ENCODE data around the gene IFNL2.
"Not testable (repeated sequence)": the region's sequence is repeated elsewhere in the genome, so short reads cannot be mapped to it uniquely, and the experiment has no call there.

IFNL2 gene

DNA sequence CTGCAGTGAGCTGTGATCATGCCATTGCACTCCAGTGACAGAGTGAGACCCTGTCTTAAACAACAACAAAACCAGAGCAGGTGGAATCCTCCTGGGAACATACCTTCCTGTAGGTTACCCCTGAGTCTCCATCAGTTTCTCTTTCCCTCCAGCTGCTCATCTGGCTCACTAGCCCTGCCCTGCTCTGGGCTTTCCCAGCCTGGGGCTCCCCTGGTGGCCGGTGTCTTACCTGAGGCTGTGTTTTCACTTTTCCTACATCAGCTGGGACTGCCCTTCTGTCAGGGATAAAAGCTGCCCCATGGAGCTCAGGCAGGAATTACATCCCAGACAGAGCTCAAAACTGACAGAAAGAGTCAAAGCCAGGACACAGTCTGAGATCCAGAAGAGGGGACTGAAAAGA is at the start of gene IFNL2:
TSS of gene IFNL2 (plus strand) at position 312 of the 400 bp plus-strand sequence. CDS start 173 bp downstream, outside the sequence.
- not testable (repeated sequence) for DNase-seq (ENCODE audit: low spot score)

DNA sequence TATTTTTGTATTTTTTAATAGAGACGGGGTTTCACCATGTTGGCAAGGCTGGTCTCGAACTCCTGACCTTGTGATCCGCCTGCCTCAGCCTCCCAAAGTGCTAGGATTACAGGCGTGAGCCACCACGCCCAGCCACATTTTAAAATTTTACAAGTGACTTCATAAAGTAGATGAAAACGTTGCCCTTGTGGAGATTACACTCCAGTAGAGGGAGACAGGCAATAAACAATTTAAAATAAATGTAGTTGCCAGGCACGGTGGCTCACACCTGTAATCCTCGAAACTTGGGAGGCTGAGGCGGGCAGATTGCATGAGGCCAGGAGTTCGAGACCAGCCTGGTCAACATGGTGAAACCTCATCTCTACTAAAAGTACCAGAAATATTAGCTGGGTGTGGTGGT is 49.1 kb upstream of the IFNL2 start:
- not testable (repeated sequence) for DNase-seq (ENCODE audit: low spot score)

DNA sequence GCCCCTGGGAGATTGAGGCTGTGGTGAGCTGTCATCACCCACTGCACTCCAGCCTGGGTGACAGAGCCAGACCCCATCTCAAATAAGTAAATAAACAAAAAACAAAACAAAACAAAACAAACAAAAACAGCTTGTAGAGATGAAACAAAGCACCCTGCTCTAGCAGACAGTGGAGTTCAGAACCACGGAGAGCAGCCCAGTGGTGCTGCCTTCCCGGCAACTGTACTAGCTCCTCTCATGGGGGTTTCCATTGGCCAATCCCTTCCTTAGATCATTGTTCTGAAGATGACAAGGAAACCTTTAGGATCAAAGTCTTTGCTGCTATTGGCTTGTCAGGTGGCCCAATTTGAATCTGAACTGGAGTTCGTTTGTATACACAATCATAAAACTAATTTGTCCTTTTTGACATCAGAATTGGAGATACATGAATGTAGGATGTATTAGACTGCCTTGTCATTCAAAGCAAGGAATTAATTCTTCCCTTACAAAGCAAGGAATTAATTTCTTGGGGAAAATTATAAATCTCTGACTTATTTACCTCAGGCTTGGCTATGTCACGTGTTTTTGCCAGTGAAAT is 44.4 kb upstream of the IFNL2 start:
- DNase-seq (ENCODE audit: low spot score) = peak; percentile 60

DNA sequence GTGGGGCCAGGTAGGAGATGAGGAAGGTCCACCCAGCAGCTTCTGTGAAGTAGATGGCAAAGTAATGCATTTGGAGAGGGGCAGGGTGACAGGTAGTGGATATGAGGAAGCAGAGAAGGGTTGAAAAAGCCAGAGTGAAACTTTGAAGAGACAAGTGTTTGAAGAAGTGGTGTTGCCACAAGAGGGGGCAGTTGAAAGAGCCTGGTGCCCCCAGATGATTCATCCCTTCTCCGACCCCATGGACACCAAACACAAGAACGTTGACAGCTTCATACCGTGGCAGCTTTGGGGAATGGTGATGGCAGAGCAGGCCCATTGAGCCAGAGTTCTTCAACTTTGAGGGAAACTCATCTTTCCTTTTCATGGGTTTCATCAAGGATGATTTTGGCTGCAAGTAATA is 43.3 kb upstream of the IFNL2 start:
- DNase-seq (ENCODE audit: low spot score) = no peak

DNA sequence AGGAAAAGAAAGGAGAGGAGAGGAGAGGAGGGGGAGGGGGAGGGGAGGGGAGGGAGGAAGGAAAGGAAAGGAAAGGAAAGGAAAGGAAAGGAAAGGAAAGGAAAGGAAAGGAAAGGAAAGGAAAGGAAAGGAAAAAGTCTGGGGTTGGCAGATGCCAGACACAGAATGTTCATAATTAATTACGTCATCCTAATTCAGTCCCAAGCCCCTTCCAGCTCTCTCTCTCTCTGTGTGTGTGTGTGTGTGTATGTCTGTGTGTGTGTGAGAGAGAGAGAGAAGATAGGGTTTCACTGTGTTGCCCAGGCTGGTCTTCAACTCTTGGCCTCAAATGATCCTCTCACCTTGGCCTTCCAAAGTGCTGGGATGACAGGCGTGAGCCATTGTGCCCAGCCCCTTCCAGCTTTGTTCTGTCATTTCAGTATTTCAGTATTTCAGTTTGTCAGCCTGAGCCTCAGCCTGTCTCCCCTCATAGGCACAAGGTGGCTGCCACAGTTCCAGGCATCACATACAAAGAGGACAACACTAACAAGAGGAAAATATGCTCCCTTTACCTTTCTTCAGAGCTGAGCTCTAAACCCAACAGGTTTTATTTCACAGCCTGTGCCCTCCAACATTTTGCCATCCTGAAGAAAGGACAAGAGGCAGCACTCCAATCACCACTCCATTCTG is 38.0 kb upstream of the IFNL2 start:
- no peak for DNase-seq (ENCODE audit: low spot score)

DNA sequence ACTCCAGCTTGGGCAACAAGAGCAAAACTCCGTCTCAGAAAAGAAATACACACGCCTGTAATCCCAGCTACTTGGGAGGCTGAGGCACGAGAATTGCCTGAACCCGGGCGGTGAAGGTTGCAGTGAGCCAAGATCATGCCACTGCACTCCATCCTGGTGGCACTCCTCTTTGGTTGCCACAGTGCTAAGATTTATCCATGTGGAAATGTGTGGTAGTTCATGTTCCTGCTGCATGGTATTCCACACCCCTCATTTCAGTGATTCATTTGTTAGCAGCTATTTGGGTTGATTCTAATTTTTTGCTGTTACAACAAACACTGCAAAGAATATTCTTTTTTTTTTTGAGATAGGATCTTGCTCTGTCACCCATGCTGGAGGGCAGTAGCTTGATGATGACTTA is 35.5 kb upstream of the IFNL2 start:
- no peak for DNase-seq (ENCODE audit: low spot score)

DNA sequence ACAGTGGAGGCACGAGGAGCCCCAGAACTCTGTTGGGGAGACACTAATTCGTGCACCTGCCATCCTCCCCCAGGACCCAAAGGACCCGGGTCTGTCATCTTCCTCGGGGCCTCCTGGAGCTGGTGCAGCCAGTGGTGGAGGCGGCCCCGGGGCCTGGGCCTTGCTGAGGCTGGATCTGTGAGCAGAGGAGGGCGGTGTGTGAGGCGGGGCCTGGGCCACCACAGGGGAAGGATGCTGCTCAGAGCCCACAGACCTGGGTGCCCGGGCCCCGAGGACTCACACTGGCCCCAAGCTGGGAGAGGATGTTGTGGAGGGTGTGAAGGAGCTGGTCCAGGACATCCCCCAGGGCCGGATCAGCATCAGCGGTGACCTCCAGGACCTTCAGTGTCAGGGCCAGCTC is 31.7 kb upstream of the IFNL2 start:
- no peak for DNase-seq (ENCODE audit: low spot score)

DNA sequence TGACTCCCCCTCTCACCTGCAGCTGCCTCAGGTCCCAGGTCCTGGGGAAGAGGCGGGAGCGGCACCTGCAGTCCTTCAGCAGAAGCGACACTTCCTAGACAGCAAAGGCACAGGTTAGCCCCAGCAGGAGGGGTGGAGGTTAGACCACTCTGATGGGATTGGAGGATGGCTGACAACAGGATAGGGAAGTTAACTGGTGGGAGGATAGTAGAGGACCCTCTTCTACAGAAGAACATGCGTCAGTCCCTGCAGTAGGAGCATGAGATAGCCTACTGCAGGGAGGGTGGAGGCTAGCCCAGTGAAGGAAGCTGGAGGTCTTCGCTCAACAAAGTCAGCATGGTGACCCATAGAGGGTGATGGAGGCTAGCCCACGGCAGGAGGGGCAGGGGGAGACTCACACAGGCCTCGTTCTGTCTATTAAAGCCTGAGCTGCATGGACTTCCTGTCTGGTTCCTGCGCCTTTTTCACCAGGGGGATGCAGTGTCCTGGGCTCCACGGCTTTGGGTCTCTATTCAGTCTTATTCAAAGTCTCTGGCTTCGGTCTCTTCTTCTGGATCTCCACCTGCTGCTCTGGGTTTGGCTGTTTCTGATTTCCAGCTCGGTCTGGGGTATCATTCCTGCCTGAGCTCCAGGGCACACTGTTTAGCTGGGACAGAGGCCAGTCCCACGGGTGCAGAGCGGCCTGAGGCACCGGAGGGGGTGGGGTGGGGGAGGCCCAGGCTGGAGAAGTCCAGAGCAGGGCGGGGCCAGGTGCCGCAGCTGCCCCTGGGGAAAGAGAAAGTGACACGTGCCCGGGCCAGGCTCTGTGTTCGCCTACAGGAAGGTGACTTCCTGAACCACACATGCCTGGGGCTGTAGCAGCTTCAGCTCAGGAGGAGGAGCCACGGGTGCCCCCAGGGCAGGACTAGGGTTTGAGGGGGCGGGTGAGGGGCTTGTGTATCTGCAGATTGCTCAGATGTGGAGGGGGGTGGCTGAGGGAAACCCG is 30.7 kb upstream of the IFNL2 start:
- DNase-seq (ENCODE audit: low spot score) = no peak

DNA sequence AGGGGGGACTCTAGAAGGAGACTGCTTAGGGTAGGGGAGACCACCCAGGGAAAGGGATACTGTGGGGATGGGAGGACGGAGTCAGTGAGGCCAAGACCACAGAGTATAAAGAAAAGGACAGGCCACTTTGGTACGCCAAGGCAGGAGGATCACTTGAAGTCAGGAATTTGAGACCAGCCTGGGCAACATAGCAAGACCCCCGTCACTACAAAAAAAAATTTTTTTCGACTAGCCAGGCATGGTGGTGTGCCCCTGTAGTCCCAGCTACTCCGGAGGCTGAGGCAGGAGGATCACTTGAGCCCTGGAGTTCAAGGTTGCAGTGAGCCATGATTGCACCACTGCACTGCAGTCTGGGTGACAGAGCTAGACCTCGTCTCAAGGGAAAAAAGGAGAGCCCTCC is 30.0 kb upstream of the IFNL2 start:
- no peak for DNase-seq (ENCODE audit: low spot score)

DNA sequence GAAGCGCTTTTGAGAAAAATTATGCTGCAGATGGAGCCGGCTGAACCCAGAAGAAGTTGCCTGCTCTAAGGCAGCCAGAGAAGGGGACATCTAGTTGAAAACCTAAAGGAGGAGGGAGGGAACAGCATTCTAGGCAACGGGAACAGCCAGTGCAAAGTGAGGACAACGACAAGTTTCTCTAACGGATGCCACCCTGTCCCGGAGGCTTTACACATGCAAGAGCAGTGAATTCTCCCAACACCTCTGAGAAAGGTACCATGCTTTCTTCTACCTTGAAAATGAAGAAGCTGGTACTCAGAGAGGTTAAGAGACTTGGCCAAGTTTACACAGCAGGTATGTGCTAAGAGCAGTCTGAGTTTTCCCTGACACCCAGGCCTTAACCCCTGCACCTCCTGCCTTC is 29.3 kb upstream of the IFNL2 start:
- no peak for DNase-seq (ENCODE audit: low spot score)

DNA sequence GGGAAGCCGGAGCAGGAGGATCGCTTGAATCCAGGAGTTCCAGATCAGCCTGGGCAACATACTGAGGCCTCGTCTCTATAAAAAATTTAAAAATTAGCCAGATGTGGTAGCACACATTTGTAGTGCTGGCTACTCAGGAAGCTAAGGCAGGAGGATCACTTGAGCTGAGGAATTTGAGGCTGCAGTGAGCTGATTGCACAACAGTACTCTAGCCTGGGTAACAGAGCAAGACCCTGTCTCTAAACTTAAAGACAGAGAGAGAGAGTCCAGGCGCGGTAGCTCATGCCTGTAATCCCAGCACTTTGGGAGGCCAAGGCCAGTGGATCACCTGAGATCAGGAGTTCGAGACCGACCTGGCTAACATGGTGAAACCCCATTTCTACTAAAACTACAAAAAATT is 27.8 kb upstream of the IFNL2 start:
- DNase-seq (ENCODE audit: low spot score) = no peak

DNA sequence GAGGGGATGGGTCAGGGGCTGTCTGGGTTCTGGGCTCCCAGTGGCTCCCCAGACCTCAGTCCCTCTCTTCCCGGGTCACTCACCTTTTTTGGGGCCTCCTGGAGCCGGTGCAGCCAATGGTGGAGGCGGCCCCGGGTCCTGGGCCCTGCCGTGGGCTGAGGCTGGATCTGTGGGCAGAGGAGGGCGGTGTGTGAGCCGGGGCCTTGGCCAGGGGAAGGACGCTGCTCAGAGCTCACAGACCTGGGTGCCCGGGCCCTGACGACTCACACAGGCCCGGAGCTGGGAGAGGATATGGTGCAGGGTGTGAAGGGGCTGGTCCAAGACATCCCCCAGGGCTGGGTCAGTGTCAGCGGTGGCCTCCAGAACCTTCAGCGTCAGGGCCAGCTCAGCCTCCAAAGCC is 24.5 kb upstream of the IFNL2 start:
- not testable (repeated sequence) for DNase-seq (ENCODE audit: low spot score)

DNA sequence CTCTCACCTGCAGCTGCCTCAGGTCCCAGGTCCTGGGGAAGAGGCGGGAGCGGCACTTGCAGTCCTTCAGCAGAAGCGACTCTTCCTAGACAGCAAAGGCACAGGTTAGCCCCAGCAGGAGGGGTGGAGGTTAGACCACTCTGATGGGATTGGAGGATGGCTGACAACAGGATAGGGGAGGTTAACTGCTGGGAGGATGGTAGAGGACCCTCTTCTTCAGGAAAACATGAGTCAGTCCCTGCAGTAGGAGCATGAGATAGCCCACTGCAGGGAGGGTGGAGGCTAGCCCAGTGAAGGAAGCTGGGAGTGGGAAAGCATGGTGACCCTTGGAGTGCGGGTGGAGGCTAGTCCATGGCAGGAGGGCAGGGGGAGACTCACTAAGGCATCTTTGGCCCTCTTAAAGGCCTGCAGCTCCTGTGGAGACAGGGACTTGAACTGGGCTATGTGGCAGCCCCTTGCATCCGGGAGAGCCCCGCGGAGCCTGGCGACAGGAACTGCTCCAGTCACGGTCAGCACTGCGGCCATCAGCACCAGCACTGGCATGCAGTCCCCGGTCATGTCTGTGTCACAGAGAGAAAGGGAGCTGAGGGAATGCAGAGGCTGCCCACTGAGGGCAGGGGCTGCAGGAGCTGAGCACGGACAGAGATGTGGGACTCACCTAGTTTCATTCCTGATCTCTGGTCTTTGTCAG is 23.6 kb upstream of the IFNL2 start, which contains the start of gene IFNL3:
TSS of gene IFNL3 (minus strand) at position 597 of the 691 bp plus-strand sequence. CDS start at position 558, 39 bp downstream.
- not testable (repeated sequence) for DNase-seq (ENCODE audit: low spot score)

DNA sequence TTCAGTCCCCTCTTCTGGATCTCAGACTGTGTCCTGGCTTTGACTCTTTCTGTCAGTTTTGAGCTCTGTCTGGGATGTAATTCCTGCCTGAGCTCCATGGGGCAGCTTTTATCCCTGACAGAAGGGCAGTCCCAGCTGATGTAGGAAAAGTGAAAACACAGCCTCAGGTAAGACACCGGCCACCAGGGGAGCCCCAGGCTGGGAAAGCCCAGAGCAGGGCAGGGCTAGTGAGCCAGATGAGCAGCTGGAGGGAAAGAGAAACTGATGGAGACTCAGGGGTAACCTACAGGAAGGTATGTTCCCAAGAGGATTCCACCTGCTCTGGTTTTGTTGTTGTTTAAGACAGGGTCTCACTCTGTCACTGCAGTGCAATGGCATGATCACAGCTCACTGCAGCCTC is 23.0 kb upstream of the IFNL2 start:
- not testable (repeated sequence) for DNase-seq (ENCODE audit: low spot score)

DNA sequence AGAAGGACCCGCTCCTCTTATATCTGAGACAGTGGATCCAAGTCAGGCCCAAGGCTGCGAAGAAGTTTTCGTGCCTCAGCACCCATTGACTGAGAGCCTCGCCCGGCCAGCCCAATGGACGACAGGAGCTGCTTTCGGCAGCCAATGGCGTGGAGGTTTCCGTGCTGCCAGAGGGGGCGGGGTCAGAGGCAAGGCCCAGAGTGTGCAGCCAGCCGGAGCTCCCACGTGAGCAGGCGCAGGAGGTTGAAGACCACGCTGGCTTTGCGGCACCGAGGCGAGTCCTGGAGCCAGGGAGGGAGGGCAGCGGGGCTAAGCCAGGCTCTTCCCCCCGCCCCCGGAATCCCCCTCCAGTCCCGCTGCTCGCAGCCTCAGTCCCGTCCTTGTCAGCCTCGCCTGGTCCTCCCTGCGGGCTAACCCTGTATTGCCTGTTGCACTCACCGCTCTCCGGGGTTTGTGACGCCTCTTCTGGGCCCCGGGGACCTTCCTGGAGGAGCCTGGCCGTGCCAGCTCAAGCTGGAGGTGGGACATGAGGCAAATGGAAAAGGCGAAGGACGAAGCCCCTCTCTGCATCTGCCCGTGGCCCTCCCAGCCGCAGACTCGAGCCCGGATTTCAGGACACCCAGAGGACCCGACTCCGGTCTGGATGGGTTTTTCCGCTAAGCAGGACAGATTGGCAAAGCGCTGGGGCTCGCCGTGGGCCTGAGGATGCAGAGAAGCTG is 21.1 kb upstream of the IFNL2 start:
- DNase-seq (ENCODE audit: low spot score) = no peak

DNA sequence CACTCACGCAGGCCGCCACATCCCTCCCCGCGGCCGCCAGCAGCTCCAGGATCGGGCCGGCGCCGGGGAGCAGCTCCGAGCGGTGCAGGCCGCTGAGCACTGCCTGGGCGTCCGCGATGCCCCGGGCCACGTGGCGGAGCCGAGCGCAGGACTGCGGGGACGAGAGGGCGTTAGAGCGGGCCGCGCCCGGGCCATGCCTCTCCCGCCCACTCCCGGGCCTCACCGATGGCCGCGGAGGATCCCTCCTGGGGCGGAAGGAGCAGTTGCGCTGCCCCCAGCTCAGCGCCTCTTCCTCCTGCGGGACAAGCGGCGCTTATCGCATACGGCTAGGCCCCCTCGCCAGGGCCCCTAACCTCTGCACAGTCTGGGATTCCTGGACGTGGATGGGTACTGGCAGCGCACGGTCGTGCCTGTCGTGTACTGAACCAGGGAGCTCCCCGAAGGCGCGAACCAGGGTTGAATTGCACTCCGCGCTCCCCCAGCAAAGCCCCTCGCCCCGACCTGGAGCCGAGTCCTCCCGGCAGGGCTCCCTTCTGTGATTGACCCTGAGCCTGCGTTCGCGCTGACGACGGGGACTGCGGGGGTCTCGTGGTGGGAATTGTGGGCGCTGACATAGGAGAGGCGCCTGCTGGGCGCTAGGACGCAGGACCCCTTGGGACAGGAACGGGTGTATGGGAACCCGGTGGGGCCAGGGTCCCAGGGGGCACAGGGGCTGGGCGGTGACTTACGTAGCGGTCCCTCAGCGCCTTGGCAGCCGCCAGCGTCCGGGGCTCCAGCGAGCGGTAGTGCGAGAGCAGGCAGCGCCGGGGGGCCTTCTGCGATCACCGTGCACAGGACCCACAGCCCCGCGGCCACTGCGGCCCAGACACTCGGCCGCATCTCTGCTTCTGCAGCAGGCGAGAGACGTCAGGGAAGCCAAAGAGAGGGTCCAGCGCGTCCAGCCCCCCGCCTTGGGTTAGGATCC is 20.2 kb upstream of the IFNL2 start:
- DNase-seq (ENCODE audit: low spot score) = no peak

DNA sequence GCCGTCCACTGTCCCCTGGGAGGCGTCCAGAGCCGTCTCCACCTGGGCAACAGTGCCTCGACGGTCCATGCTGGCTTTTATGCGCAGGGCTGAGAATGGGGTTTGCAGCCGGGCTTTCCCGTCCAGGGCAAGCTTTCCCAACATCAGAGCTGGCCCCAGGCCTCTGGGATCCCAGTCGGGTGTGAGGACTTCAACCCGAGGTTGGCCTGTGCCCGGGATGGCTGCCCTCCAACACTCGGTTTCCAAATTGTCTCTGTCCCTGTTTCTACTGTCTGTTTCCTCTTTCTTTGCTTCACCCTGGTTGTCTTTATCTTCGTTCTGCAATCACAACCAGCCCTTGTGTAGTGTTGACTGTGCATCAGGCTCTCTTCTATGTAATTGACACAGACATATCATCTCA is 19.4 kb upstream of the IFNL2 start, which contains the start of gene IFNL4:
TSS of gene IFNL4 (minus strand) at position 51 of the 400 bp plus-strand sequence.
- no peak for DNase-seq (ENCODE audit: low spot score)

DNA sequence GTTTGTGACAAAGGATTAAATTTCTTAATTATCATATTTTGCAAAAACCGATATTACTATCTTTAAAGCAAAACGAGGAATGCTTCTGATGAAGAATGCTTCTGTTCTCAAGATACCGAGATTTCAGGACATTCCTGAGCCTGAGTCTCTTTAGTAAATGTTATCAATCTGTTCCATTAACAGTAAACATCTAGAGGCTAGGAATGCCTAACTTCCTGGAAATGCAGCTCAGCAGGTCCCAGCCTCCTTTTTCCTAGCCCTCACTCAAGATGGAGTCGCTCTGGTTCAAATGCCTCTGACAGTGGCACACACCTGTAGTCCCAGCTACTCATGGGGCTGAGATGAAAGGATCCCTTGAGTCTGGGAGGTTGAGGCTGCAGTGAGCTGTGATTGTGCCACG is 17.1 kb upstream of the IFNL2 start:
- DNase-seq (ENCODE audit: low spot score) = no peak

DNA sequence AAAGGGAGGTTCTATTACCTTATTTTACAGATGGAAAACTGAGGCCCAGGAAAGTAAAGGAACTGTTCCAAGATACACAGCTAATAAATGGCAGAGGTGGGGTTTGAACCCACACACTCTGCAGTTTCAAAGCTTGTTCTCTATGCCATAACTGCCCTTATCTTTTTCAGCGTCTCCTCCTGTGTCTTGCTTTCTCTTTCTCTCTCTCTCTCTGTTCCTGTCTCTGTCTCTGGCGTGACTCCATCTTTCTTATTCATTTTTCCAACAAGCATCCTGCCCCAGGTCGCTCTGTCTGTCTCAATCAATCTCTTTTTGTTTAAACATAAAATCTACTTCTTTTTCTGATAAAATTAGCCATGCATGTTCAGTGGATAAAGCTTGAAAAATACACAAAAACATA is 16.4 kb upstream of the IFNL2 start:
- DNase-seq (ENCODE audit: low spot score) = no peak

DNA sequence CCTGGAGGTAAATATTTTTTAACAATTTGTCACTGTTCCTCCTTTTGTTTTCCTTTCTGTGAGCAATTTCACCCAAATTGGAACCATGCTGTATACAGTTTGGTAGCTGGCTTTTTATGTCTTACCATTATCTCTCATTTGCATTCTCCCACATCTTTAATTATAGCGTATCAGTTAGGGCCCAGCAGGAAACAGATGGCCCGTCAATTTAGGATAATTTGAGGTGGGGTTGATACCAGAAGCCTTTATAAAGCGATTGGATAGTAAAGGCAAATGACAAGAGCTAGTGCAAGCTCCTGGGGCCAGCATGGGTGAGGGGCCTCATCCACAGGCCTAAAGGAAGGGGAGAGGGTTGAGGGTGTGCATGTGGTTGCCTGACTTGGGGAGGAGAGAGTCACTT is 15.7 kb upstream of the IFNL2 start:
- no peak for DNase-seq (ENCODE audit: low spot score)

Data from AG08395 (cell line).